CD4-positive, alpha-beta T cell (primary cell): ENCODE results near the gene RAMP1. TPM values are rescaled to one million over a fixed set of nuclear protein-coding genes. Genes with fewer than 3 reads are reported as not detected.
A peak's percentile ranks its signal among the peaks of the same experiment; 100 is the strongest.

ENCODE experiments used
- ATAC-seq: fragments of 200-7000 bp; cut with Tn5 transposase; one replicate; pipeline ENCODE4 v1.10.0; 2022; ENCODE audit warnings: mild to moderate bottlenecking; ENCODE audit not compliant: poor library complexity
- CTCF ChIA-PET: fragments of 350-600 bp; sonication (Branson Sonifier 250); formaldehyde crosslinking; loops from one replicate; lab custom pipeline; 2021; ENCODE audit warnings: antibody characterized with exemption, inconsistent platforms; lab: Charles Lee
- POLR2A ChIA-PET: fragments of 350-600 bp; sonication (Branson Sonifier 250); formaldehyde crosslinking; loops from one replicate; lab custom pipeline; 2021; ENCODE audit warnings: antibody characterized with exemption, inconsistent platforms; lab: Charles Lee
- DNase-seq, 14 experiments: peaks; one replicate each; pipeline ENCODE4 v3.0.0-alpha.2; 2013 to 2020; ENCODE audit warnings: mixed read lengths in 2 of 14
- H3K27ac ChIP-seq, 2 donors: one replicate each; pipeline versions ENCODE4 v1.5.1 to v1.7.0; 2013; ENCODE audit warnings: low read length in 2 of 2, low read depth in 1 of 2, mild to moderate bottlenecking in 1 of 2
- H3K27me3 ChIP-seq, 2 experiments: 1 replicate in 1 of 2; 2 replicates in 1 of 2; pipeline versions ENCODE4 v1.6.1 to v1.7.0; 2013; ENCODE audit warnings: low read length in 2 of 2, control low read depth in 1 of 2, mild to moderate bottlenecking in 1 of 2, moderate library complexity in 1 of 2; ENCODE audit not compliant: insufficient read depth in 2 of 2, control insufficient read depth in 1 of 2
- H3K36me3 ChIP-seq: one replicate; pipeline ENCODE4 v1.6.1; 2013; ENCODE audit warnings: low read length, control low read depth; ENCODE audit not compliant: insufficient read depth
- H3K4me1 ChIP-seq: one replicate; pipeline ENCODE4 v1.6.1; 2013; ENCODE audit warnings: low read length, control low read depth; ENCODE audit not compliant: insufficient read depth
- H3K4me3 ChIP-seq: one replicate; pipeline ENCODE4 v1.5.1; 2013; ENCODE audit warnings: mild to moderate bottlenecking, low read length, moderate library complexity
- H3K9me3 ChIP-seq, 2 experiments: 1 replicate in 1 of 2; 2 replicates in 1 of 2; pipeline versions ENCODE4 v1.6.1 to v1.7.0; 2013; ENCODE audit warnings: low read length in 2 of 2, mild to moderate bottlenecking in 2 of 2, control low read depth in 1 of 2, moderate library complexity in 1 of 2; ENCODE audit not compliant: control insufficient read depth in 1 of 2, insufficient read depth in 1 of 2
- H3K27ac Mint-ChIP-seq: one replicate; pipeline ENCODE4 v1.8.0; 2020; ENCODE audit warnings: mixed read lengths
- H3K27me3 Mint-ChIP-seq: one replicate; pipeline ENCODE4 v1.8.0; 2021; ENCODE audit warnings: mixed read lengths
- H3K36me3 Mint-ChIP-seq: one replicate; pipeline ENCODE4 v1.8.0; 2021; ENCODE audit warnings: low read depth, mixed read lengths
- H3K4me1 Mint-ChIP-seq: one replicate; pipeline ENCODE4 v1.8.0; 2021; ENCODE audit warnings: low read depth, mixed read lengths
- H3K4me3 Mint-ChIP-seq: one replicate; pipeline ENCODE4 v1.8.0; 2020; ENCODE audit warnings: mild to moderate bottlenecking, mixed read lengths
- H3K9me3 Mint-ChIP-seq: one replicate; pipeline ENCODE4 v1.8.0; 2020; ENCODE audit warnings: mixed read lengths
- CTCF ChIP-seq: fragments of 200-600 bp; IDR thresholded peaks from one replicate; pipeline ENCODE4 v1.8.0; 2022; ENCODE audit warnings: antibody characterized with exemption, mild to moderate bottlenecking
- intact Hi-C, 2 experiments: fragments of 100-400 bp; cut with DNase I in 1 of 2; cut with micrococcal nuclease in 1 of 2; formaldehyde crosslinking; loops; one replicate each; pipeline versions ENCODE4 v1.15.1 to v1.9.0; 2023 to 2025; cut with DNase I, micrococcal nuclease
- total RNA-seq, 174 experiments: library from RNA in 2 of 174; stranded (reverse) in 2 of 174; gene quantifications; one replicate each; pipeline ENCODE4 v1.2.3 and lab custom pipeline; 2021 to 2026

Gene RAMP1
- total RNA-seq, 2 experiments from 2014 or later = not detected

GRCh38 chr2:237942513-237942899, 83.1 kb downstream of the RAMP1 start:
- Histone ChIP-seq H3K36me3 (no peaks in the 10 kb centered on the region), H3K27me3 (no peaks in the 10 kb centered on the region), H3K27ac (peak overlapping the region; percentile 68 to 84), H3K9me3 (peaks cover 6 to 32% of the 10 kb centered on the region in 2 experiments), H3K4me3 (no peak overlapping the region), H3K4me1 (peaks cover 63% of the 10 kb centered on the region)
- Mint-ChIP-seq H3K36me3 (peaks cover 19% of the 10 kb centered on the region), H3K9me3 (peaks cover 4% of the 10 kb centered on the region), H3K27me3 (no peaks in the 10 kb centered on the region), H3K4me1 (peaks cover 58% of the 10 kb centered on the region), H3K27ac (peak overlapping the region; percentile 90), H3K4me3 (peak overlapping the region; percentile 61)
- ChIA-PET POLR2A (interaction anchor here (0.9 to 1.7 kb wide), 3 partner anchors 9 to 26 kb away, joined by 3 to 5 read pairs (median 4); no protein-coding TSS in a partner anchor), CTCF (no interaction called here)
- no peak for DNase-seq
- ATAC-seq = no peak
- intact Hi-C loops = no loop called here
- no peak for TF ChIP-seq CTCF

- CTCF ChIA-PET = no interaction called here
- H3K36me3 Mint-ChIP-seq = peaks cover 19% of the 10 kb centered on the region
- H3K27me3 Mint-ChIP-seq = no peaks in the 10 kb centered on the region
- no peaks in the 10 kb centered on the region for H3K36me3 ChIP-seq
- intact Hi-C loops = no loop called here
- H3K4me3 ChIP-seq = no peak overlapping the region
- POLR2A ChIA-PET = interaction anchor here (1.7 kb wide), 1 partner anchor 27 kb away, joined by 5 read pairs; no protein-coding TSS in a partner anchor
- H3K4me1 Mint-ChIP-seq = peaks cover 58% of the 10 kb centered on the region
- peak overlapping the region; percentile 90 for H3K27ac Mint-ChIP-seq
- H3K9me3 Mint-ChIP-seq = peaks cover 4% of the 10 kb centered on the region
- ATAC-seq = no peak
- DNase-seq = no peak
- no peak for TF ChIP-seq CTCF
- no peaks in the 10 kb centered on the region for H3K27me3 ChIP-seq
- peaks cover 63% of the 10 kb centered on the region for H3K4me1 ChIP-seq
- peak overlapping the region in 1 of 2 donors; percentile 84 for H3K27ac ChIP-seq
- no peak overlapping the region for H3K4me3 Mint-ChIP-seq
- peaks cover 6 to 32% of the 10 kb centered on the region in 2 experiments for H3K9me3 ChIP-seq
These were observed 84.1 kb downstream of the RAMP1 start for GRCh38 chr2:237943395-237944094.

GRCh38 chr2:237944302-237944701, 84.9 kb downstream of the RAMP1 start:
- no peak for TF ChIP-seq CTCF
- CTCF ChIA-PET = no interaction called here
- Mint-ChIP-seq H3K4me1 (peaks cover 52% of the 10 kb centered on the region), H3K27ac (no peak overlapping the region), H3K36me3 (peaks cover 19% of the 10 kb centered on the region), H3K27me3 (no peaks in the 10 kb centered on the region), H3K9me3 (peaks cover 4% of the 10 kb centered on the region), H3K4me3 (no peak overlapping the region)
- POLR2A ChIA-PET = no interaction called here
- no peak for ATAC-seq
- Histone ChIP-seq H3K27me3 (no peaks in the 10 kb centered on the region), H3K36me3 (no peaks in the 10 kb centered on the region), H3K27ac (no peak overlapping the region), H3K4me3 (no peak overlapping the region), H3K4me1 (peaks cover 63% of the 10 kb centered on the region), H3K9me3 (peaks cover 6 to 32% of the 10 kb centered on the region in 2 experiments)
- DNase-seq = no peak
- intact Hi-C loops = no loop called here
